Peyer's patch (tissue), 4 donors: ENCODE measurements around the gene CREB3L2.

Experiments
- POLR2A ChIP-seq, 2 donors: fragments of 450-650 bp; IDR thresholded peaks; one replicate each; pipeline ENCODE4 v1.5.1; 2017; ENCODE audit warnings: antibody characterized with exemption in 2 of 2, mild to moderate bottlenecking in 2 of 2, moderate library complexity in 2 of 2
- TF ChIP-seq, protein P1 (sequence below), 6 experiments: fragments of 450-650 bp in 4 of 6; fragments of 200-600 bp in 2 of 6; sonication (generic) in 1 of 6; IDR thresholded peaks; one replicate each; pipeline ENCODE4 v1.5.1; 2017 to 2019; ENCODE audit warnings: antibody characterized with exemption in 6 of 6, mild to moderate bottlenecking in 3 of 6, moderate library complexity in 1 of 6

DNA sequence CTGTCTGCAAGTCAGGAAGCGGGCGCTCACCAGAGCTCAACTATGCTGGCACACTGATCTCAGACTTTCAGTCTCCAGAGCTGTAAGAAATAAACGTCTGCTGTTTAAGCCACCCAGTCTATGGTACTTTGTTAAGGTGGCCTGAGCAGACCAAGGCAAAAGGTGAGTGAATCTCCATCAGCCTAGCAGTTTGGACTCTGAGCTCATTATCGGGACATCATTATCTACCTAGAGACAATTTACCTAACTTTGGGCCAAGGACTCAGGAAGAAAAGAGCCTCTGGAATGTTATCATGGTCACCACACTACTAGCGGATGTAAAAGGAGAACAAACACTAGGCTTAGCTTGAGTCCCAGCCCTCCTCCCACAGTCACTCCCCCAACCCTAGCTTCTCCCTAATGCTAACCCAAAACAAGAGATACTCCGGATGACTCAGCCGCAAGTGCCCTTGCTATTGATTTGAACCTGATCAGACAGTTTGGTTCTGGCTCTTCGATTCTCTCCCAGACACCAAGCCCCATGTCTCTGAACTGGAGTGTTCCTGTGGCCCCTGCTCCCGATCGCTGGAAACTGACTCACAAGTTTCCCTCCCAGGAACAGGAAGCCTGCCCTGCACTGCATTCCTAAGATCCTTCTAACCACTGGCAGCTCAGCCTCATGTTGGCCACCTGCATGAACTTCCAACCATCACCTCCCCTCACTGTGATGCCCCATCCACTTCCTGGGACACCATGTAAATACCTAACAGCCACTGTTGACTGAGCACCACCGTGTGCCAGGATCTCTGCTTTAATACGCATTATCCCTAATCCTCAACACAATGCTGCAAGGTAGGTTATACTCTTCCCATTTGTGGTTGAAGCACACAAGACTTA, 34.5 kb downstream of the CREB3L2 start:
- TF ChIP-seq, protein P1, sequence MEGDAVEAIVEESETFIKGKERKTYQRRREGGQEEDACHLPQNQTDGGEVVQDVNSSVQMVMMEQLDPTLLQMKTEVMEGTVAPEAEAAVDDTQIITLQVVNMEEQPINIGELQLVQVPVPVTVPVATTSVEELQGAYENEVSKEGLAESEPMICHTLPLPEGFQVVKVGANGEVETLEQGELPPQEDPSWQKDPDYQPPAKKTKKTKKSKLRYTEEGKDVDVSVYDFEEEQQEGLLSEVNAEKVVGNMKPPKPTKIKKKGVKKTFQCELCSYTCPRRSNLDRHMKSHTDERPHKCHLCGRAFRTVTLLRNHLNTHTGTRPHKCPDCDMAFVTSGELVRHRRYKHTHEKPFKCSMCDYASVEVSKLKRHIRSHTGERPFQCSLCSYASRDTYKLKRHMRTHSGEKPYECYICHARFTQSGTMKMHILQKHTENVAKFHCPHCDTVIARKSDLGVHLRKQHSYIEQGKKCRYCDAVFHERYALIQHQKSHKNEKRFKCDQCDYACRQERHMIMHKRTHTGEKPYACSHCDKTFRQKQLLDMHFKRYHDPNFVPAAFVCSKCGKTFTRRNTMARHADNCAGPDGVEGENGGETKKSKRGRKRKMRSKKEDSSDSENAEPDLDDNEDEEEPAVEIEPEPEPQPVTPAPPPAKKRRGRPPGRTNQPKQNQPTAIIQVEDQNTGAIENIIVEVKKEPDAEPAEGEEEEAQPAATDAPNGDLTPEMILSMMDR (IDR thresholded peaks at IDR 0.05) = no peak
- TF ChIP-seq POLR2A (IDR thresholded peaks at IDR 0.05) = no peak
